ENCODE results near the gene TBC1D26.
"Not testable (repeated sequence)": the region's sequence is repeated elsewhere in the genome, so short reads cannot be mapped to it uniquely, and the experiment has no call there.

- not testable (repeated sequence) for TF ChIP-seq CTCF, POLR2A (IDR thresholded peaks at IDR 0.05)
These were observed at the start of gene TBC1D26 for GRCh38 chr17:15731900-15732299.
